Measurements from ENCODE around the gene IL23R.

IL23R gene

GRCh38 chr1:67166196-67166595 lies at the start of gene IL23R:
IL23R (plus strand) TSS chr1:67166454; CDS start chr1:67168121, 1,667 bp downstream.
- no peak within 1 kb of the TSS for H3K4me2 ChIP-seq (ENCODE audit: low read depth, low read length, poor library complexity, severe bottlenecking)
- H2AFZ ChIP-seq (ENCODE audit: low read depth, low read length, severe bottlenecking) = no peak within 1 kb of the TSS
- H3K9me3 ChIP-seq (ENCODE audit: insufficient read depth, low read length) = no peaks in the 10 kb centered on the region
- no peak within 1 kb of the TSS for H3K27ac ChIP-seq (ENCODE audit: low read depth, low read length)
- H3K36me3 ChIP-seq (ENCODE audit: low read length) = no peaks in the 10 kb centered on the region
- H3K9ac ChIP-seq (ENCODE audit: low read length) = no peak within 1 kb of the TSS
- no peak within 1 kb of the TSS for H3K4me3 ChIP-seq (ENCODE audit: insufficient read depth, low read length, poor library complexity, severe bottlenecking)
- TF ChIP-seq EZH2phosphoT487 (conservative IDR thresholded peaks at IDR 0.05; ENCODE audit: low read length) (no peak), CTCF (IDR thresholded peaks at IDR 0.05; ENCODE audit: insufficient read depth, low read length, poor library complexity, severe bottlenecking) (no peak)
- no peaks in the 10 kb centered on the region for H3K27me3 ChIP-seq (ENCODE audit: low read length)
- no peaks in the 10 kb centered on the region for H3K9me2 ChIP-seq (replicated peaks; ENCODE audit: insufficient read depth, low read length)
- no peaks in the 10 kb centered on the region for H3K79me2 ChIP-seq (ENCODE audit: insufficient read depth, low read length)
- no peaks in the 10 kb centered on the region for H3F3A ChIP-seq (ENCODE audit: insufficient read depth)
- H4K20me1 ChIP-seq (ENCODE audit: low read depth, low read length) = no peaks in the 10 kb centered on the region

GRCh38 chr1:67118191-67118590 lies 48.1 kb upstream of the IL23R start:
- H3K27me3 ChIP-seq (ENCODE audit: low read length) = no peaks in the 10 kb centered on the region
- no peaks in the 10 kb centered on the region for H3K9me3 ChIP-seq (ENCODE audit: insufficient read depth, low read length)
- H3K4me3 ChIP-seq (ENCODE audit: insufficient read depth, low read length, poor library complexity, severe bottlenecking) = no peak overlapping the region
- H4K20me1 ChIP-seq (ENCODE audit: low read depth, low read length) = no peaks in the 10 kb centered on the region
- no peaks in the 10 kb centered on the region for H3K79me2 ChIP-seq (ENCODE audit: insufficient read depth, low read length)
- no peaks in the 10 kb centered on the region for H3K9me2 ChIP-seq (replicated peaks; ENCODE audit: insufficient read depth, low read length)
- no peaks in the 10 kb centered on the region for H3K36me3 ChIP-seq (ENCODE audit: low read length)
- no peak overlapping the region for H3K27ac ChIP-seq (ENCODE audit: low read depth, low read length)
- TF ChIP-seq CTCF (IDR thresholded peaks at IDR 0.05; ENCODE audit: insufficient read depth, low read length, poor library complexity, severe bottlenecking) (no peak), EZH2phosphoT487 (conservative IDR thresholded peaks at IDR 0.05; ENCODE audit: low read length) (no peak)
- H3K4me2 ChIP-seq (ENCODE audit: low read depth, low read length, poor library complexity, severe bottlenecking) = no peak overlapping the region
- H2AFZ ChIP-seq (ENCODE audit: low read depth, low read length, severe bottlenecking) = no peak overlapping the region
- H3F3A ChIP-seq (ENCODE audit: insufficient read depth) = no peaks in the 10 kb centered on the region
- H3K9ac ChIP-seq (ENCODE audit: low read length) = no peak overlapping the region

- Histone ChIP-seq H2AFZ (ENCODE audit: low read depth, low read length, severe bottlenecking) (no peak overlapping the region), H3K4me2 (ENCODE audit: low read depth, low read length, poor library complexity, severe bottlenecking) (no peak overlapping the region), H3F3A (ENCODE audit: insufficient read depth) (no peaks in the 10 kb centered on the region), H4K20me1 (ENCODE audit: low read depth, low read length) (no peaks in the 10 kb centered on the region), H3K9me3 (ENCODE audit: insufficient read depth, low read length) (no peaks in the 10 kb centered on the region), H3K9me2 (replicated peaks; ENCODE audit: insufficient read depth, low read length) (no peaks in the 10 kb centered on the region), H3K4me3 (ENCODE audit: insufficient read depth, low read length, poor library complexity, severe bottlenecking) (no peak overlapping the region), H3K27ac (ENCODE audit: low read depth, low read length) (no peak overlapping the region), H3K36me3 (ENCODE audit: low read length) (no peaks in the 10 kb centered on the region), H3K79me2 (ENCODE audit: insufficient read depth, low read length) (no peaks in the 10 kb centered on the region), H3K9ac (ENCODE audit: low read length) (no peak overlapping the region), H3K27me3 (ENCODE audit: low read length) (no peaks in the 10 kb centered on the region)
- TF ChIP-seq EZH2phosphoT487 (conservative IDR thresholded peaks at IDR 0.05; ENCODE audit: low read length) (no peak), CTCF (IDR thresholded peaks at IDR 0.05; ENCODE audit: insufficient read depth, low read length, poor library complexity, severe bottlenecking) (no peak)
Observed at GRCh38 chr1:67118646-67119045, 47.6 kb upstream of the IL23R start.

Data from SU-DHL-6 (cell line).